ENCODE measurements around the gene HSPB9.

GRCh38 chr17:42096360-42097111, 26.1 kb upstream of the HSPB9 start:
- TF ChIP-seq POLR2A (IDR thresholded peaks at IDR 0.05; ENCODE audit: low read depth, low read length), result no peak
- TF ChIP-seq POLR2AphosphoS5 (IDR thresholded peaks at IDR 0.05; ENCODE audit: low read depth, low read length), result no peak
- TF ChIP-seq TAF1 (IDR thresholded peaks at IDR 0.05; ENCODE audit: borderline replicate concordance, low read depth, low read length), result no peak

Data from GM12892 (cell line).